COR-L47 (cell line): ENCODE results near the gene ANKRD28.
"Not testable (repeated sequence)": the region's sequence is repeated elsewhere in the genome, so short reads cannot be mapped to it uniquely, and the experiment has no call there.

Experiments
- DNase-seq: peaks from one replicate; lab custom pipeline; 2025; lab: John Stamatoyannopoulos, UW

The ANKRD28 gene

GRCh38 chr3:15801298-15801697 is 3.5 kb upstream of the ANKRD28 start:
- no peak for DNase-seq

- no peak for DNase-seq
Measured at GRCh38 chr3:15800780-15801179, 3.0 kb upstream of the ANKRD28 start.

GRCh38 chr3:15800327-15800726 is 2.5 kb upstream of the ANKRD28 start:
- DNase-seq = no peak

GRCh38 chr3:15798533-15799245 is 910 bp upstream of the ANKRD28 start:
- no peak for DNase-seq

- no peak for DNase-seq
Measured at GRCh38 chr3:15796771-15797641, 773 bp downstream of the ANKRD28 start.

- no peak for DNase-seq
Measured at GRCh38 chr3:15796331-15796730, 1.4 kb downstream of the ANKRD28 start.

- no peak for DNase-seq
Measured at GRCh38 chr3:15795651-15796308, 2.0 kb downstream of the ANKRD28 start.

GRCh38 chr3:15794842-15795650 is 2.7 kb downstream of the ANKRD28 start:
- no peak for DNase-seq

- DNase-seq = no peak
Measured at GRCh38 chr3:15794303-15794771, 3.4 kb downstream of the ANKRD28 start.

- DNase-seq = no peak
Measured at GRCh38 chr3:15791525-15791924, 6.3 kb downstream of the ANKRD28 start.

GRCh38 chr3:15787941-15788340 is 9.8 kb downstream of the ANKRD28 start:
- no peak for DNase-seq

- DNase-seq = no peak
Measured at GRCh38 chr3:15787526-15787925, 10.3 kb downstream of the ANKRD28 start.

- DNase-seq = no peak
Measured at GRCh38 chr3:15783361-15783969, 14.3 kb downstream of the ANKRD28 start.

- no peak for DNase-seq
Measured at GRCh38 chr3:15782429-15782828, 15.3 kb downstream of the ANKRD28 start.

- DNase-seq = no peak
Measured at GRCh38 chr3:15781637-15782402, 16.0 kb downstream of the ANKRD28 start.

GRCh38 chr3:15781131-15781530 is 16.6 kb downstream of the ANKRD28 start:
- no peak for DNase-seq

GRCh38 chr3:15779111-15779510 is 18.7 kb downstream of the ANKRD28 start:
- DNase-seq = no peak

- DNase-seq = no peak
Measured at GRCh38 chr3:15778332-15778858, 19.4 kb downstream of the ANKRD28 start.

GRCh38 chr3:15774931-15775560 is 22.7 kb downstream of the ANKRD28 start:
- not testable (repeated sequence) for DNase-seq

- DNase-seq = no peak
Measured at GRCh38 chr3:15771444-15771843, 26.3 kb downstream of the ANKRD28 start.
